Astrocyte (in vitro differentiated cells and primary cell): ENCODE measurements around the gene HAUS8. TPM values are rescaled to one million over a fixed set of nuclear protein-coding genes. Genes with fewer than 3 reads are reported as not detected.

Source experiments
- DNase-seq: peaks from one replicate; pipeline ENCODE4 v3.0.0-alpha.2; 2010; ENCODE audit warnings: low read depth
- FAIRE-seq: peaks from 2 replicates; lab custom pipeline; 2011; peaks lifted over from hg19 to GRCh38; lab: Jason Lieb, UNC
- H2AFZ ChIP-seq: 2 replicates; pipeline ENCODE4 v1.6.0; 2012; ENCODE audit warnings: low read depth, low read length, inconsistent platforms
- H3K27ac ChIP-seq: 2 replicates; pipeline ENCODE4 v1.5.1; 2011; ENCODE audit warnings: low read depth, low read length, inconsistent platforms
- H3K27me3 ChIP-seq: 2 replicates; pipeline ENCODE4 v1.6.0; 2011; ENCODE audit warnings: low read length, inconsistent platforms; ENCODE audit not compliant: insufficient read depth
- H3K36me3 ChIP-seq: 2 replicates; pipeline ENCODE4 v1.5.1; 2011; ENCODE audit warnings: low read length, inconsistent platforms; ENCODE audit not compliant: insufficient read depth
- H3K4me1 ChIP-seq: 2 replicates; pipeline ENCODE4 v1.5.1; 2011; ENCODE audit warnings: low read length, inconsistent platforms; ENCODE audit not compliant: insufficient read depth
- H3K4me2 ChIP-seq: 2 replicates; pipeline ENCODE4 v1.6.0; 2012; ENCODE audit warnings: low read length, inconsistent platforms
- H3K4me3 ChIP-seq: 2 replicates; pipeline ENCODE4 v1.5.1; 2011; ENCODE audit warnings: low read depth, mild to moderate bottlenecking, low read length, inconsistent platforms; ENCODE audit not compliant: insufficient read depth
- H3K79me2 ChIP-seq: 2 replicates; pipeline ENCODE4 v1.6.0; 2012; ENCODE audit warnings: mild to moderate bottlenecking, low read length, inconsistent platforms; ENCODE audit not compliant: insufficient read depth
- H3K9ac ChIP-seq: 2 replicates; pipeline ENCODE4 v1.6.0; 2012; ENCODE audit warnings: mild to moderate bottlenecking, low read length, inconsistent platforms
- H3K9me3 ChIP-seq: 2 replicates; pipeline ENCODE4 v1.5.1; 2012; ENCODE audit warnings: low read depth, mild to moderate bottlenecking, low read length, inconsistent platforms; ENCODE audit not compliant: insufficient read depth
- H4K20me1 ChIP-seq: 2 replicates; pipeline ENCODE4 v1.6.0; 2012; ENCODE audit warnings: low read length, inconsistent platforms; ENCODE audit not compliant: insufficient read depth
- H3K27ac Mint-ChIP-seq: one replicate; pipeline ENCODE4 v1.8.0; 2021; ENCODE audit warnings: mild to moderate bottlenecking, mixed read lengths; ENCODE audit not compliant: unreplicated experiment
- H3K27me3 Mint-ChIP-seq: one replicate; pipeline ENCODE4 v1.8.0; 2021; ENCODE audit warnings: low read depth, mixed read lengths; ENCODE audit not compliant: unreplicated experiment
- H3K36me3 Mint-ChIP-seq: one replicate; pipeline ENCODE4 v1.8.0; 2021; ENCODE audit warnings: low read depth, mixed read lengths; ENCODE audit not compliant: unreplicated experiment
- H3K4me1 Mint-ChIP-seq: one replicate; pipeline ENCODE4 v1.8.0; 2021; ENCODE audit warnings: low read depth, mixed read lengths; ENCODE audit not compliant: unreplicated experiment
- H3K4me3 Mint-ChIP-seq: one replicate; pipeline ENCODE4 v1.8.0; 2021; ENCODE audit warnings: mild to moderate bottlenecking, moderate library complexity, mixed read lengths; ENCODE audit not compliant: unreplicated experiment
- H3K9me3 Mint-ChIP-seq: one replicate; pipeline ENCODE4 v1.8.0; 2021; ENCODE audit warnings: mild to moderate bottlenecking, mixed read lengths; ENCODE audit not compliant: unreplicated experiment
- CTCF ChIP-seq: IDR thresholded peaks from 2 replicates; pipeline ENCODE4 v1.5.1; 2011; ENCODE audit warnings: low read depth, mild to moderate bottlenecking, inconsistent platforms, low read length, moderate library complexity; ENCODE audit not compliant: insufficient read depth
- EZH2 ChIP-seq: IDR thresholded peaks from 2 replicates; pipeline ENCODE4 v1.6.1; 2012; ENCODE audit warnings: mild to moderate bottlenecking, low read length, inconsistent platforms; ENCODE audit not compliant: insufficient read depth
- total RNA-seq: library from RNA; stranded (reverse); gene quantifications from 2 replicates; pipeline ENCODE4 v1.2.1, GENCODE V29; 2021

Gene HAUS8
- total RNA-seq, 1 donor from 2014 or later = 5.6 TPM

GRCh38 chr19:17116996-17117702 is 41.9 kb upstream of the HAUS8 start:
- H3K27me3 Mint-ChIP-seq = no peaks in the 10 kb centered on the region
- no peak overlapping the region for H3K4me3 Mint-ChIP-seq
- Histone ChIP-seq H3K9ac (no peak overlapping the region), H2AFZ (no peak overlapping the region), H3K4me1 (peaks cover 8% of the 10 kb centered on the region), H3K4me2 (no peak overlapping the region), H3K27me3 (no peaks in the 10 kb centered on the region), H3K36me3 (no peaks in the 10 kb centered on the region), H3K4me3 (no peak overlapping the region), H3K79me2 (peaks cover 97% of the 10 kb centered on the region), H3K27ac (no peak overlapping the region), H4K20me1 (peaks cover 83% of the 10 kb centered on the region), H3K9me3 (no peaks in the 10 kb centered on the region)
- peaks cover 26% of the 10 kb centered on the region for H3K36me3 Mint-ChIP-seq
- FAIRE-seq = no peak
- H3K27ac Mint-ChIP-seq = no peak overlapping the region
- TF ChIP-seq EZH2 (no peak), CTCF (no peak)
- peaks cover 2% of the 10 kb centered on the region for H3K9me3 Mint-ChIP-seq
- no peaks in the 10 kb centered on the region for H3K4me1 Mint-ChIP-seq
- no peak for DNase-seq

GRCh38 chr19:17114414-17114831 is 39.2 kb upstream of the HAUS8 start:
- Mint-ChIP-seq H3K9me3 (no peaks in the 10 kb centered on the region), H3K27me3 (no peaks in the 10 kb centered on the region), H3K4me3 (no peak overlapping the region), H3K36me3 (peaks cover 31% of the 10 kb centered on the region), H3K27ac (no peak overlapping the region), H3K4me1 (no peaks in the 10 kb centered on the region)
- FAIRE-seq (no peak), DNase-seq (peak; percentile 56)
- no peak overlapping the region for H3K9ac ChIP-seq
- no peak for TF ChIP-seq EZH2
- TF ChIP-seq CTCF = no peak
- no peak overlapping the region for H3K4me3 ChIP-seq
- peaks cover 98% of the 10 kb centered on the region for H3K79me2 ChIP-seq
- H3K4me2 ChIP-seq = no peak overlapping the region
- H3K36me3 ChIP-seq = peaks cover 4% of the 10 kb centered on the region
- no peak overlapping the region for H2AFZ ChIP-seq
- H3K27me3 ChIP-seq = no peaks in the 10 kb centered on the region
- H3K4me1 ChIP-seq = peaks cover 8% of the 10 kb centered on the region
- H3K27ac ChIP-seq = no peak overlapping the region
- peaks cover 80% of the 10 kb centered on the region for H4K20me1 ChIP-seq
- H3K9me3 ChIP-seq = no peaks in the 10 kb centered on the region

- peaks cover 92% of the 10 kb centered on the region for H3K79me2 ChIP-seq
- H3K9me3 ChIP-seq = no peaks in the 10 kb centered on the region
- H3K9ac ChIP-seq = no peak overlapping the region
- H2AFZ ChIP-seq = no peak overlapping the region
- H3K36me3 Mint-ChIP-seq = peaks cover 24% of the 10 kb centered on the region
- H3K27ac Mint-ChIP-seq = no peak overlapping the region
- no peak overlapping the region for H3K27ac ChIP-seq
- H3K36me3 ChIP-seq = peaks cover 4% of the 10 kb centered on the region
- no peak overlapping the region for H3K4me3 ChIP-seq
- DNase-seq (no peak), FAIRE-seq (no peak)
- peaks cover 12% of the 10 kb centered on the region for H3K4me1 ChIP-seq
- H3K4me2 ChIP-seq = no peak overlapping the region
- H3K27me3 Mint-ChIP-seq = no peaks in the 10 kb centered on the region
- no peak overlapping the region for H3K4me3 Mint-ChIP-seq
- H3K9me3 Mint-ChIP-seq = no peaks in the 10 kb centered on the region
- H3K4me1 Mint-ChIP-seq = peaks cover 5% of the 10 kb centered on the region
- H4K20me1 ChIP-seq = peaks cover 78% of the 10 kb centered on the region
- no peaks in the 10 kb centered on the region for H3K27me3 ChIP-seq
- no peak for TF ChIP-seq EZH2
- no peak for TF ChIP-seq CTCF
Measured at GRCh38 chr19:17113127-17113785, 38.0 kb upstream of the HAUS8 start.
